ENCODE results near the gene VSTM2L. TPM values are rescaled to one million over a fixed set of nuclear protein-coding genes. Genes with fewer than 3 reads are reported as not detected.

VSTM2L gene
- total RNA-seq, 2 donors from 2014 or later, result 1.1 TPM

- intact Hi-C loops (cut with DNase I, micrococcal nuclease), result no loop called here
- ATAC-seq, result no peak
- no peak for DNase-seq
Observed at GRCh38 chr20:37977786-37978185, 74.9 kb downstream of the VSTM2L start.

GRCh38 chr20:37979021-37979985, 76.4 kb downstream of the VSTM2L start:
- ATAC-seq (no peak), DNase-seq (no peak)
- intact Hi-C loops (cut with DNase I, micrococcal nuclease), result no loop called here

GRCh38 chr20:37980383-37980782, 77.5 kb downstream of the VSTM2L start:
- DNase-seq (no peak), ATAC-seq (no peak)
- intact Hi-C loops (cut with DNase I, micrococcal nuclease), result no loop called here

GRCh38 chr20:37980876-37981275, 77.9 kb downstream of the VSTM2L start:
- intact Hi-C loops (cut with DNase I, micrococcal nuclease), result no loop called here

GRCh38 chr20:37981568-37981967, 78.6 kb downstream of the VSTM2L start:
- intact Hi-C loops (cut with DNase I, micrococcal nuclease), result no loop called here
- no peak for DNase-seq
- ATAC-seq, result no peak

More at GRCh38 chr20:37980876-37981275, 77.9 kb downstream of the VSTM2L start:
- DNase-seq (no peak), ATAC-seq (no peak)

GRCh38 chr20:37983286-37983685, 80.4 kb downstream of the VSTM2L start:
- intact Hi-C loops (cut with DNase I, micrococcal nuclease), result no loop called here
- no peak for ATAC-seq
- DNase-seq, result no peak

- intact Hi-C loops (cut with DNase I, micrococcal nuclease), result no loop called here
- DNase-seq, result no peak
- no peak for ATAC-seq
Observed at GRCh38 chr20:37984018-37984785, 81.3 kb downstream of the VSTM2L start.

- intact Hi-C loops (cut with DNase I, micrococcal nuclease), result loop anchor here in 1 of 2 donors (5.0 kb wide), 1 partner anchor 409 kb away; no protein-coding TSS in a partner anchor
- ATAC-seq, result no peak
- no peak for DNase-seq
Observed at GRCh38 chr20:37986044-37986858, 83.3 kb downstream of the VSTM2L start.

GRCh38 chr20:37986873-37987601, 84.1 kb downstream of the VSTM2L start:
- intact Hi-C loops (cut with DNase I, micrococcal nuclease), result loop anchor here in 1 of 2 donors (5.0 kb wide), 1 partner anchor 410 kb away; no protein-coding TSS in a partner anchor
- DNase-seq (peak; percentile 31 to 66), ATAC-seq (peak; percentile 20)

- ATAC-seq (no peak), DNase-seq (no peak)
- intact Hi-C loops (cut with DNase I, micrococcal nuclease), result loop anchor here in 1 of 2 donors (5.0 kb wide), 1 partner anchor 410 kb away; no protein-coding TSS in a partner anchor
Observed at GRCh38 chr20:37987602-37988290, 84.8 kb downstream of the VSTM2L start.

- no peak for DNase-seq
- intact Hi-C loops (cut with DNase I, micrococcal nuclease), result loop anchor here in 1 of 2 donors (5.0 kb wide), 1 partner anchor 411 kb away; no protein-coding TSS in a partner anchor
- no peak for ATAC-seq
Observed at GRCh38 chr20:37988306-37988954, 85.5 kb downstream of the VSTM2L start.

GRCh38 chr20:37989601-37990295, 86.8 kb downstream of the VSTM2L start:
- DNase-seq (peak; percentile 49 to 79), ATAC-seq (peak; percentile 49)
- intact Hi-C loops (cut with DNase I, micrococcal nuclease), result loop anchor here in 1 of 2 donors (5.0 kb wide), 2 partner anchors 412 to 422 kb away; no protein-coding TSS in a partner anchor

- intact Hi-C loops (cut with DNase I, micrococcal nuclease), result loop anchor here in 1 of 2 donors (5.0 kb wide), 1 partner anchor 423 kb away; no protein-coding TSS in a partner anchor
- ATAC-seq, result peak; percentile 62
- DNase-seq, result peak; percentile 58 to 77
Observed at GRCh38 chr20:37990571-37991151, 87.7 kb downstream of the VSTM2L start.

GRCh38 chr20:37991157-37991866, 88.4 kb downstream of the VSTM2L start:
- no peak for ATAC-seq
- intact Hi-C loops (cut with DNase I, micrococcal nuclease), result loop anchor here in 1 of 2 donors (5.0 kb wide), 1 partner anchor 424 kb away; no protein-coding TSS in a partner anchor

GRCh38 chr20:37991908-37992307, 89.0 kb downstream of the VSTM2L start:
- no peak for ATAC-seq
- no peak for DNase-seq
- intact Hi-C loops (cut with DNase I, micrococcal nuclease), result loop anchor here in 1 of 2 donors (5.0 kb wide), 1 partner anchor 425 kb away; no protein-coding TSS in a partner anchor

More at GRCh38 chr20:37991157-37991866, 88.4 kb downstream of the VSTM2L start:
- no peak for DNase-seq

All from left colon (tissue), 2 donors.